RWPE1 (cell line): ENCODE results near the gene NUDT5.

ENCODE experiments used
- CTCF ChIA-PET: fragments of 350-600 bp; sonication (Branson Sonifier 250); formaldehyde crosslinking; extraction: SDS; loops from one replicate; lab custom pipeline; 2021; lab: Yijun Ruan, JAX
- POLR2A ChIA-PET: fragments of 400-600 bp; formaldehyde crosslinking; extraction: SDS; loops from one replicate; lab custom pipeline; 2020; ENCODE audit warnings: antibody characterized with exemption; ENCODE audit not compliant: low non-redundant PET; lab: Yijun Ruan, JAX
- DNase-seq: peaks from one replicate; pipeline ENCODE4 v3.0.0; 2012; ENCODE audit warnings: low spot score
- H3K27ac ChIP-seq: fragments of 450-650 bp; 2 replicates; pipeline ENCODE4 v1.5.1; 2017
- TF ChIP-seq, protein P1 (sequence below): fragments of 450-650 bp; conservative IDR thresholded peaks from 2 replicates; pipeline ENCODE4 v1.5.1; 2017; ENCODE audit warnings: low read depth, mild to moderate bottlenecking

The NUDT5 gene

DNA sequence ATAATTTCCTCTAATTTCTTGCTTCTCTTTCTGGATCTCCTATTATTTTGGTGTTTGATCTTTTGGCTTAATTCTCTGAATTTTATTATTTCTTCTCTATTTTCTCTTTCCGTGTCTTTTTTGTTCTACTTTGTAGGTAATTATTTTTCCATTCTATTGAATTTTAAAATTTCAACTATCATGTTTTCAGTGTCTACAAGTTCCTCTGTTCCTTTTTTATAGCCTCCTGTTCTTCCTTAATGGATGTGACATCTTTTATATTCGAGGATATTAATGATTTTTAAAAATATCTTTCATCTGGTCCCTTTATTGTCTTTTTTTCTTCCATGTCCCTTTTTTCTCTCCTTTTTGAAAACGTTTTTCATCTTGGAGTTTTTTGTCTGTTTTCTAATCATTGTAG, 11.4 kb upstream of the NUDT5 start:
- DNase-seq = no peak
- no peak overlapping the region for H3K27ac ChIP-seq
- ChIA-PET POLR2A (no interaction called here), CTCF (no interaction called here)
- TF ChIP-seq, protein P1, sequence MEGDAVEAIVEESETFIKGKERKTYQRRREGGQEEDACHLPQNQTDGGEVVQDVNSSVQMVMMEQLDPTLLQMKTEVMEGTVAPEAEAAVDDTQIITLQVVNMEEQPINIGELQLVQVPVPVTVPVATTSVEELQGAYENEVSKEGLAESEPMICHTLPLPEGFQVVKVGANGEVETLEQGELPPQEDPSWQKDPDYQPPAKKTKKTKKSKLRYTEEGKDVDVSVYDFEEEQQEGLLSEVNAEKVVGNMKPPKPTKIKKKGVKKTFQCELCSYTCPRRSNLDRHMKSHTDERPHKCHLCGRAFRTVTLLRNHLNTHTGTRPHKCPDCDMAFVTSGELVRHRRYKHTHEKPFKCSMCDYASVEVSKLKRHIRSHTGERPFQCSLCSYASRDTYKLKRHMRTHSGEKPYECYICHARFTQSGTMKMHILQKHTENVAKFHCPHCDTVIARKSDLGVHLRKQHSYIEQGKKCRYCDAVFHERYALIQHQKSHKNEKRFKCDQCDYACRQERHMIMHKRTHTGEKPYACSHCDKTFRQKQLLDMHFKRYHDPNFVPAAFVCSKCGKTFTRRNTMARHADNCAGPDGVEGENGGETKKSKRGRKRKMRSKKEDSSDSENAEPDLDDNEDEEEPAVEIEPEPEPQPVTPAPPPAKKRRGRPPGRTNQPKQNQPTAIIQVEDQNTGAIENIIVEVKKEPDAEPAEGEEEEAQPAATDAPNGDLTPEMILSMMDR = no peak

- ChIA-PET CTCF (interaction anchor here (0.6 kb wide), 1 partner anchor 38 kb away, joined by 3 read pairs; no protein-coding TSS in a partner anchor), POLR2A (interaction anchor here (0.7 kb wide), 1 partner anchor 17 kb away, joined by 7 read pairs; no protein-coding TSS in a partner anchor)
- no peak overlapping the region for H3K27ac ChIP-seq
- TF ChIP-seq, protein P1 = no peak
- no peak for DNase-seq
Measured at GRCh38 chr10:12205082-12205481, 9.4 kb upstream of the NUDT5 start.

GRCh38 chr10:12202226-12202625, 6.5 kb upstream of the NUDT5 start:
- TF ChIP-seq, protein P1 = no peak
- POLR2A ChIA-PET = no interaction called here
- CTCF ChIA-PET = interaction anchor here (0.8 to 3.1 kb wide), 2 partner anchors 13 to 506 kb away, joined by 3 to 20 read pairs; no protein-coding TSS in a partner anchor

GRCh38 chr10:12201543-12201942, 5.9 kb upstream of the NUDT5 start:
- ChIA-PET CTCF (interaction anchor here (0.8 to 3.1 kb wide), 2 partner anchors 13 to 507 kb away, joined by 3 to 20 read pairs; no protein-coding TSS in a partner anchor), POLR2A (interaction anchor here (0.6 kb wide), 1 partner anchor 156 kb away, joined by 3 read pairs; no protein-coding TSS in a partner anchor)
- TF ChIP-seq, protein P1 = no peak
- DNase-seq = no peak
- H3K27ac ChIP-seq = no peak overlapping the region

More at GRCh38 chr10:12202226-12202625, 6.5 kb upstream of the NUDT5 start:
- DNase-seq = no peak
- no peak overlapping the region for H3K27ac ChIP-seq

DNA sequence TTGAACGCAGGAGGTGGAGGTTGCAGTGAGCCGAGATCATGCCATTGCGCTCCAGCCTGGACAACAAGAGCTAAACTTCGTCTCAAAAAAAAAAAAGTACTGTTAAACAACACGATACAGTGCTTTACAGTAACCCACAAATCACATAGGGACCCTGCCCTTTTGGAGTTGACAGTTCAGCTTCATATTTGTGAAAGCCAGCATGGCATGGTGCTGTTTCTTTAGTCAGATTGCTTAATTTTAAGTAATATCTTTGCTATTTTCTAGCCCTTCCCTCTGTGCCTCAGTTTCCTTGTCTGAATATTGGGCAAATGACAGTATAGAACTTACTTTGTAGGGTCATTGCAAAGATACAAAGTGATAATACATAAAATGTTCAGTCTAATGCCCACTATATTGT, 5.2 kb upstream of the NUDT5 start:
- ChIA-PET CTCF (no interaction called here), POLR2A (interaction anchor here (0.6 kb wide), 1 partner anchor 118 kb away, joined by 5 read pairs; no protein-coding TSS in a partner anchor)
- no peak overlapping the region for H3K27ac ChIP-seq
- TF ChIP-seq, protein P1 = no peak
- DNase-seq = no peak

GRCh38 chr10:12198156-12198555, 2.5 kb upstream of the NUDT5 start:
- POLR2A ChIA-PET = no interaction called here
- TF ChIP-seq, protein P1 = no peak
- no peak for DNase-seq
- CTCF ChIA-PET = interaction anchor here (1.2 kb wide), 1 partner anchor 17 kb away, joined by 12 read pairs; no protein-coding TSS in a partner anchor
- H3K27ac ChIP-seq = no peak overlapping the region
